GM18519 (cell line): Measurements from ENCODE around the gene IQGAP2.
A peak's percentile ranks its signal among the peaks of the same experiment; 100 is the strongest.

ENCODE experiments used
- ATAC-seq: cut with Tn5 transposase; IDR thresholded peaks from one replicate; pipeline ENCODE4 v1.9.1; 2021; ENCODE audit warnings: mild to moderate bottlenecking, moderate library complexity; ENCODE audit not compliant: unreplicated experiment, low FRiP score

Gene IQGAP2

DNA sequence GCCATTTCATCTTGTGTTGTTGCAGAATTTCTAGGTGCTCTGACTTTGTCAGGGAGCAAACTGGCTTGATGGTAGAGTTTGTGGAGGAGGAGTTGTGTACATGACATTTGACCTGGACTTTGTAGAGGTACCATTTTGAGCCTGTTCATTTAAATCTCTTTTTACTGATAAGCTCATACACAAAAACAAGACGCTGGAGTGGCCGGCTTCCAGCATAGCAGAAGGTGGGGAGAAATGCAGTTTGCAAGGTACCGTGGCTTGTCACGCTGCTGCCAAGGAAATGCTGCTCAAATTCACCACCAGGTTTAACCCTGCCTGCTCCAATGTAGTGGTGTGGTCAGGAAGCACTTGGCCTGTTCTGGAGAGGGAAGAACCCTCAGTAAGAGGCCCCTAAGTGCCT is 18.9 kb upstream of the IQGAP2 start:
- no peak for ATAC-seq

DNA sequence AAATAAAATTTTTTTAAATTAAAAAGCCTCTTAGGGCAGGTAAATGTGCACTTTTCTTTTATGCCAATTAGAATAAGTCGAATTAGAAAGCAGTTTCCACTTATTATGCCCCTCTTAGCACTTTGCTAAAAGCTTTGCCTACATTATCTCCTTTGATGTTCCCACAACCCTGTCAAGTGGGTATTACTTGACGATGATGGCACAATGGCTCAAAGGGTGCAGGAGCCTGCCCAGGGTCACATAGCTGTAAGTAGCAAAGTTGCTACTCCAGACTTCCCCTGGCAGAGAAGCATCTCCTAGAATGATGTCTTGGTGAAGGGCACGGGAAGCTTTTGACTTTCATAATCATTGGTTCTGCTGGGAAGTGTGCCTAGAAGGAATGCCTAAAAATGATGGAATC is 18.4 kb upstream of the IQGAP2 start:
- no peak for ATAC-seq

DNA sequence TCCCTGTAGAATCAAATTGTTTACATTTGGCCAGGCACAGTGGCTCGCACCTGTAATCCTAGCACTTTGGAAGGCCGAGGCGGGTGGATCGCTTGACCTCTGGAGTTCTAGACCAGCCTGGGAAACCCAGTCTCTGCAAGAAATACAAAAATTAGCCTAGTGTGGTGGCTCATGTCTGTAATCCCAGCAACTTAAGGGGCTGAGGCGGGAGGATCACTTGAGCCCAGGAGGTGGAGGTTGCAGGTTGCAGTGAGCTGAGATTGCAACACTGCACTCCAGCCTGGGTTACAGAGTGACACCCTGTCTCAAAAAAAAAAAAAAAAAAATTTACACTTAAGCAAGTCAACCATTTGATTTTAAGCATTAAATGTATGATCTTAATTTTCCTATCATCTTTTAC is 17.5 kb upstream of the IQGAP2 start:
- no peak for ATAC-seq

DNA sequence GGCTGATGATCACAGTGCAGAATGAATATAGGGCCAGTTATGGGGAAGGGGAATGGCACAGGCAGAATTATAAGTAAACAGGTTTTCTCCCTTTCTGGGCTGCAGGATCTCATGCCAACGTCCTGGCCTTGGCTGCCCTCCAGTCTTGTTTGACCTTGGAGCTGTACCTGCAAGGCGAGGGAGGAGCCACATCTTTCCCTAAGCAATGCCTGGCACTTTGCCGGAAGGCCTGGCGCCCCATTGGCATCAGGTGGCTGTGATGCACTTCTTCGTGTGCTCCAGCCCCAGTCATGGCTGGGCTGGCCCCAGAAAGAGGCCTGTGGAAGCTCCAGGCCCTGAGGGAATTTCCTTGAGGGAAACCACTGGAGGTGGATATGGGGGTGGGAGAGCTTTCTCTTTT is 16.7 kb upstream of the IQGAP2 start:
- ATAC-seq: no peak

DNA sequence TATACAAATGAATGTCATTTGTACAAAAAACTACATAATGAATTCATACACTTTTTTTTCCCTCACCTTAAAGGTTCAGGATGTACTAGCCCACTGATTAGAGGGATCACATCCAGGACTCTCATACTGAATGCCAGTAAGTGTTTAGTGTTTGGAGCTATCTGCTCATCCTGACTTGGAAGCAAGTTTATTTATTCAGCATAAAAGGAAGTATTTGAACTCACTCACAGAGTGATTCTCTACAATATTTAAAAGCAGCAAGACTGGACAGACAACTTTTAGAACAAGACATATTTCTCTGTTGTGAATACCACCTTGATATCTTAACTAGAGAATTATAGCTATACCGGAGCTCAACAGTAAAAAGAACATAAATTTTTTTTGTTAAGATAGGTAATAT is 14.8 kb upstream of the IQGAP2 start:
- no peak for ATAC-seq

DNA sequence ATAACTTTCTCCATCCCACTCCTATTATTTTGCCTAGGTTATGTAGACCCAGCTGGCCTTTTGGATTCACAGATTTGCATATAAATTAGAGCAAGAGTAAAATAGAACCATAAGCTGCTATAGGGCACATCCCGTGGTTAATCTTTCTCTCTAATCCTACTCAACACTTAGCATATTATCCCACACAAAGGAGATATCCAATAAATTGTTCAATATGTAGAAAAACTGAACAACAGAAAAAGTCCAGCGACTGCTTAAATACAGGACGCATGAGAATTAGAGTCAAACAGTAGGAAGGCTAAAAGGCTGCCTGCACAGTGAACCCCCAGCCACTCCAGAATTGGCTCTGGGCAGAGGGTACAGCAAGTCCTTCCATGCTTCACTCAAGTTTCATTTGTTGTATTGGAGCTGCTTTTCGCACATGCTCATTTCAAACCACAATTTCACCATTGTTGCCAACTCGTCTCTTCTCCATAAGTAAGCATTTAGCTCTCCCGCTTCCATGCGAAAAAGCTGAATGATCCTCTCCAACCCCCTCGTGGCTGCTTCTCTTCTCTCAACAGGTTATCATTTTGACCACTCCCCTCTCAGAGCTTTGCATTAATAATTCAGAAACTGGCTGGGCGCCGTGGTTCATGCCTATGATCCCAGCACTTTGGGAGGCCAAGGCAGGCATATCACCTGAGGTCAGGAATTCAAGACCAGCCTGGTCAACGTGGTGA is 14.1 kb upstream of the IQGAP2 start:
- ATAC-seq: no peak

DNA sequence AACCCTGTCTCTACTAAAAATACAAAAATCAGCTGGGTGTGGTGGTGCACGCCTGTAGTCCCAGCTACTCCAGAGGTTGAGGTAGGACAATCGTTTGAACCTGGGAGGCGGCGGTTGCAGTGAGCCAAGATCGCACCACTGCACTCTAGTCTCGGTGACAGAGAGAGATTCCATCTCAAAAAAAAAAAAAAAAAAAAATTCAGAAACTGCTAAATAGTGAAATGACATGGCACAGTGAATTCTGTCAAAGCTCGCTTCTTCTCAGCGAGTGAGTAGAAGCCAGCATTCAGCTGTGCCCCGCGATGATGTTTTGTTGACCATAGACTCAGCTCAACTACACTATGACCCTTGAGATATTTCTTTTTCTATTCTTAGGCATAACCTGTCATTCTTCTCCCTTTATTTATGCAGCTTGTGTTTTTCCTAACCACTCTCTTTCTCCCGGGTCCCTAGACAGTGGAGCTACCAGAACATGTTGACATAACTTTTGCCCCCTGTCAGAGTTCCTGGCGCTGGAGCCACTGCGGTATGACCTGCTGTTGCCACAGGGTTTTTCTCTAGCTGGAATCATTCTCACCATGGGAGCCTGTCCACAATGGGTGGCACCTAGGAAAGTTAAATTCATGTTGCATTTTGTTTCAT is 13.5 kb upstream of the IQGAP2 start:
- ATAC-seq: no peak

DNA sequence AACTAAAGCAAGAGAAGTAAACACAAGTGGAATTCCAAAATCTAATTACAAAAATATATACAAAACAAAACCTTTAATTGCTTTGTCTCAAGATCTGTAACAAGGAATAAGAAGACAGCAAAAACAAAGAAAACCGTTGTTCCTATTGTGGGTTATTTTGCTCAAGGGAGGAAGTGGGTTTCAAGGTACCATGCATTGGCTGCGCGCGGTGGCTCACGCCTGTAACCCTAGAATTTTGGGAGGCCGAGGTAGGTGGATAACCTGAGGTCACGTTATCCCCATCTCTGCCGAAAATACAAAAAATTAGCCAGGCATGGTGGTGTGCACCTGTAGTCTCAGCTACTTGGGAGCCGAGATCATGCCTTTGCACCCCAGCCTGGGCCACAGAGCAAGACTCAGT is 12.1 kb upstream of the IQGAP2 start:
- ATAC-seq: no peak

DNA sequence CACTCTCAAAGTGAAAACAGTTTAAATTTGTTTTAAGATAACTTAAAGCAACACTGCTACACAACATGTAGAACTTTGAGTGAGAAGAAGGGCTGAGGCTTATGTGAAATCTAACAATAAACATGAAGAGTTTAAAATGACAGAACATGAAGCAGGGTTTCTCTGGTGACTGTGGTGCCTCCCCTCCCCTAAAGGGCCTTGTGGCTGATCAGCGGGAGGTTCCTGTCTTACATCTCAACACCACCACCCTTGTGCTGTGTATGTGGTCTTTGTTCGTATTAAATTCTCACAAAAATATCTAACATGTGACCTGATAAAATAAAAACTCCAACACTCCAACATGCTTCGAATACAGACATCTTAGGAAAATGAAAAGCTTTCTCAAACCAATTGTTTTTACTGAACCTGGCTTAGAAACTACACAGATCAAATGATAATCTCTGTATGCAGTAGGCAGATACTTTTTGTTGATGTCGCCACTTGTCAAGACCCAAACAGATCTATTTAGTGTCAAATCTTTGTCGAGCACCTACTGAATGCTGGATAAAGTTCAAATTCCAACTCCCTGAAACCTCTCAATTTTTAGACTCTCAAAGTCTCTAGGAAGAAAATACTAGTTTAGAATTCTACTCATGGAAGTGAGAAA is 9.9 kb upstream of the IQGAP2 start:
- no peak for ATAC-seq

DNA sequence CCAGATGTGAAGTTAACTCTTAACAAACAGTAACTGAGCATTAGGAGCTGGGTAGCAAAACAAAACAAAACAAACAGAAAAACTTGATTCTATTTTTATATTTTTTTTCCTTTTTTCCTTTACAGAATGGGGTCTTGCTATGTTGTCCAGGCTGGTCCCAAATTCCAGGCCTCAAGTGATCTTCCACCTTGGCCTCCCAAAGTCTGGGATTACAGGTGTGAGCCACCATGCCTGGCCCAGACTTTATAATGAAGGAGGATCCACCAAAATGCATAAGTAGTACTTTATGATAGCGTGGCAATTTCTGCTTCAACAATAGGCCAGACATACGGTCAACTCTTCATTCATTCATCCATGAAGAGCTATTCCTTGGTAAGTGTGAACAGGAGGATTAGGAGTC is 5.9 kb upstream of the IQGAP2 start:
- ATAC-seq: no peak

DNA sequence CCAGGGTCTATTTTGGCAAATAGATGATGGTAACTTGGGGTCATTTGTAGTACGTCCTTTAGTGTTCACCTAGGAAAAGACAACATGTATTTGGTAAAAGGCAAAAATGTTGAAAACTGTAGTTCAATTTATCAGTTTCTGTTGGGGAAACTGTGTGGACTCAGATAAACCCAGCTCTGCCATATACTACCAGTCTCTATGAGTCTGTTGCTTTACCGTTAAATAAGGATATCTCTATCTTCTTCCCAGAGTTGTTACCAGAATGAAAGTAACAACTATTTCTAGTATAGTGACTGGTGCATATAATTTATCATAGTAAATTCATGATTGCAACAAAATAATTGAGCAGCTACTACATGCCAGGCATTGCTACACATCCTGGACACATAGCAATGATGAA is 3.8 kb upstream of the IQGAP2 start:
- ATAC-seq: no peak

DNA sequence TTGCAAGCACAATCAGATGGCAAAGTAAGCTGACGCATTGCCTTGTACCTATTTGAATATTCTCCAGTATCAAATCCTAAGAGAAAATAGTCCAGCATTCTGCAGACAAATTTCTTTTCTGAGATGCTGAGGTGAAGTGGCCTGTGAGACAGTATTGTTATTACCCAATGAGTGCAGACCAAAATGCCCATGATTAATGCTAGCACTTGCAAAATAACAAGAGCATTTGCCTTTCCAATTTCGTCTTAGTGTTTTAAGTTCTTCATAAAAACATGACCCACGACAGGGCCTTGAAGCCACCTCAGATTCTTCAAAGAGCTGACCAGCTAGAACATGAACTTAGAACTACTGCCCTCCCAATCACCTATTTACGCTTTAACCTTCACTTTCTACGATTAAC is 2.6 kb upstream of the IQGAP2 start:
- ATAC-seq: no peak

DNA sequence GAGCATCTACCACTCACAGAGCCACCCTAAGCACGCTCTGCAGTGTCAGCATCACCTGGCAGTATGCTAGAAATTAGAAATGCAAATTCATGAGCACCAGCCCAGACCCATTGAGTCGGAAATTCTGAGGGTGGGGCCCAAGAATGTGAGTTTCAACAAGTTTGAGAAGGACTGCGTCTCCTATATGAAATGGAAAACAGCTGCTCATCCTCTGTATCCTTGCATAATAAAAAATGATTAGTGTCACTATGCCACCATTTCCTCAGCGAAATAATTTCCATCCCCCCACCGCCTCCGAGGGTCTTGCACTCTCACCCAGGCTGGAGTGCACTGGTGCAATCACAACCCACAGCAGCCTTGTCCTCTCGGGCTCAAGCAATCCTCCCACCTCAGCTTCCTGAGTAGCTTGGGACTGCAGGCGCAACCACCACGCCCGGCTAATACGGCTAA is 1.3 kb upstream of the IQGAP2 start:
- no peak for ATAC-seq

DNA sequence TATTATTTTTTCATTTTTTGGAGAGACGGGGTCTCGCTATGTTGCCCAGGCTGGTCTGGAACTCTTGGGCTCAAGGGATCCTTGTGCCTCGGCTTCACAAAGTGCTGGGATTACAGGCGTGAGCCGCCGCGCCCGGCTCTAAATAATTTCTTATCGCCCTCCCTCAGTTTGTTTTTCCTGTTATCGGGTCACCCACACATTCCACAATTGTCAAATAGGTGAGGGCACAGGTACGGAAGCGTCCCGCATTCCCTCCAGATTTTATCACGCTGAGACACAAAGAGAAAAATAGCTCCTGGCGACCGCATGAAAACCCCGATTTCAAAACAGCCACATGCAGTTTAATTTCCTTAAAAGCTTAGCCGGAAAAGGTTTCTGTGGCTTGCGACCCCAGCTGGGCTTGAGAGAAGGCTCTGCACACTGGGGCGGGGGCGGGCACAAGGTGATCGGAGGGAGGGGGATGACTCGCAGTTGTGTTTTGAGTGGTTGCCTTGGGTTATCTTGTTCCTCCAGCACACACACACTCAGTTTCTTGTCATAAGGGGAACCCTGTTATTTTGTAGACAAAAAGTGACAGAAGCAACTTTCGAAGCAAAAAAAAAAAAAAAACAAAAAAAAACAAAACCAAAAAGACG is 717 bp upstream of the IQGAP2 start:
- peak; percentile 19 for ATAC-seq

DNA sequence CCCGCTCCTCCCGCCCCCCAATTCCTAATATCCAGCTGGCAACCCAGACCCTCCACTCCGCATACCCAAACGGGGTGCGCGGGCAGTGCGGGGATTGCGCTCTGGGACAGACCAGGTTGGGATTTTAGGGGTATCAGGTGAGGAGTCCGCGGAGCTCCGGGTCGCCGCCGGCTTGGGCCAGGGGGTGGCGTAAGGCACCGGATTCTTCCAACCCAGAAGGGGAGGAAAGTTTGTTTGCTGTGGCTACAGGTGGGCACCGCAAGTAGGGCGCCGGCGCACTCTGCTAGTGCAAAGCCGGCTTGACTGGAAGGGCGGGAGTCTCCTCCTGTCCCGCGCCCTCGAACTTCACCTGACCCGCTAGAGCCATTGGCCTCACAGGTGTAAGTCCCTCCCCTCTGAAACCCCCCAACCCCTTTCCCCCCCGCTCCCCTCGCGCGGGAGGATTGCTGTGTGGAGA is 709 bp downstream of the IQGAP2 start:
- ATAC-seq: no peak

DNA sequence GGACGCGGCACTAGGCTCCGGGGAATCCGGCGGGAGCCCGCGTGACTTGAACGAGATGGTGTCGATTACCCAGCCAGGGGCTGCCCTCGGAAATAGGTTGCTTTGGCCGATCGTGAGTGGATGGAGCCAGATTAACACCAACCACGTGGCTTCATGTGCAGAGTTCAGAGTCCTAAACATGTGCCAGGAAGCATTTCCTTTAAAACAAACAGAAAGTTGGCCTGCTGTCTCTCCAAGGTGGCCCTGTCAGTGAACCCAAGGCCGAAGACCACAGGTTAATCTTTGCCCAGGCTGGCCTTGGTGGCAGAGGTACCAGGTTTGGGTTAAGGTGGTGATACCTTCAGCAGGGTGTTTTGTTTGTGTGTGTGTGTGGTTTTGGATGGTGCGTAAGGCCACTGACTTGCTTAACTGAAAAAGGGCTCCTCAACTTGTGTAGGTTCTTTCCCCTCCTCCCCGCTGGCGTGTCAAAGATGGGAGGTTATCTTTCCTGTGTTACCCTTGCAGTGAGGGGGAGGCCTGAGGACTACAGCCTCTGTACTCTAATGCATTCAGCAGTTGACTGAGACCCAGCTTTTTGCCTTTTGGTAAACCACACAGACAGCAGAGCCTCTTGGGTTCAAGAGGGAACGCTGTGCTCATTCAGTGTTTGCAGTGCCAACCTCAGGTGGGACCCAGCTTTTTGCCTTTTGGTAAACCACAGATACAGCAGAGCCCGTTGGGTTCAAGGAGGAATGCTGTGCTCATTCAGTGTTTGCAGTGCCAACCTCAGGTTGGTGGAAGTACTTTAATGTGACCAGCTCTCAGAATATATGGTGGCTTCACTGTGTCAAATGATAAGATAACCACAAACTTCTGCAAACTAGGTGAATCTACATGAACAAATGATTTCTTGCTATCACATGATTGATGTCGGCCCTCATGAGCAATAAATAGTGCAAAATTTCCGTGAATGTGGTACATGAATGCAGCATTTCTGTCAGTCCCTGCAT is 1.4 kb downstream of the IQGAP2 start:
- ATAC-seq: no peak

DNA sequence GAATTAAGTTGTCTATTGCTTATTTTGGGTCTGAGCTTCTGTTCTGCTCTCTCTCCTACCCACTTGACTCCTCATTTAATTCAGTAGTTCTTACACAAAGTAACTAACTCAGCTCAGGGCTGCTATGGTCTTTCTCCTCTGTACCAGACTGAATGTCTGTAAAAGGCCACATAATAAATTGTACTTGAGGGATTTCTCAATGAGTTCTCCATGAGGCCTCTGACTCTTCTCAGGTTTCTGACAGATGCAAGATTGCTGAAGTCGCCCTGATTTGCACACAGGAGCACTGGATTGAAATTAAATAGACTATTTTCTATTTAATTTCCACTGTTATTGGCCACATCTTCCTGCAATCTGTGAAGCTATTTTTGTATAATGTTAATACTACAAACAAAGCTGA is 2.9 kb downstream of the IQGAP2 start:
- ATAC-seq: no peak

DNA sequence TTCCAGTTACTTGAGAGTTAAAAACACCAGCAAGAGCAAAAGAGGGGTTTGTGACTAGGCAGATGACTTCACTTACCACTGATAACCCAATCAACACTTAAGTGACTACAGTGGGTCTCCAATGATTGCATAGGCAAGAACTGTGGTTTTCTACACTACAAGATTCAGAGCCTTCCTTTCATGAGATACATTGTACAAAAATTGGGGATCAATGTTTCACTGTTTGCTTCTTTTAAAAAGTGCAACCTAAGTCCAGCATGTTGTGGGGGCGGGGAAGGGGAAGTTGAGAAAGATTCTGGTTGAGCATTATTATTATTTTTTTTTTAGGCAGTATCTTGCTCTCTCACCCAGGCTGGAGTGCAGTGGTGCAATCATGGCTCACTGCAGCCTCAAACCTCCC is 3.6 kb downstream of the IQGAP2 start:
- no peak for ATAC-seq

DNA sequence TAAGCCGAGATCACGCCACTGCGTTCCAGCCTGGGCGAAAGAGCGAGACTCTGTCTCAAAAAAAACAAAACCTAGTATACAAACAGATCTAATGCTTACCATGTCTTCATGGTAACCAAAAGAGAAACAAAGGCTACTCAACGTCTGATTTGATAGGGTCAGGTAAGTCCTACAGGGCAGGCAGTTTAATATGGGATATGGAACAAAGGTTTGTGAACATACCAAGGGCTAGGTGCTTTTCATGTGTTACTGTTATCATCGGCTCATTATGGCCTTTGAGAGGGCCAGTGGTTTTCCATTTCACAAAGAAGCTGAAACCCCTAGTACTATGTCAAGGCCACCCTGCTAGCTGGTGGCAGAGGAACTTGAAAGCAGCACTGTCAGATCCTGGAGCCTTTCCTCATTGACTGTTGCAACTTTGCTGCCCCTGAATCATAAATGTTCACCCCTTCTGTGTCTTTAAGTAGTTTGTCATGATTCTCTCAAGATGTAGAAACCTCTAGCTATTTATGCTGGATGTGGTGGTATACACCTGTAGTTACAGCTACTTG is 5.1 kb downstream of the IQGAP2 start:
- no peak for ATAC-seq

DNA sequence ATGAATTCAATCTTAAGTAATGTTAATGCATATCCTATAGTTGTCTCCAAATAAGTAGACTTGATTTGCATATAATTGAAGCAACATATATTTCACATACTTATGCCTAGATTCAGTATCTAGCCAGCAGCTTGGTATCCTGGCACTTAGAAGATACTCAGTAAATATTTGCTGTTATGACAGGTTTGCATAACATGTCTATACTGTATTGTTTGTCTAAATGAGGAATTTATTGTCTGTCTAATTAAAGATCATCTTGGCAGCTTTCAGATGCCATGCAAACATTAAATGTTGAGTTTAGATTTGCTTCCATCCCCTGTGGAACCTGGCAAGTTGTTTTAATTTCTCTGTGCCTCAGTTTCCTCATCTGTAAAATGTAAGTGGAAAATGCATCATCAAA is 9.4 kb downstream of the IQGAP2 start:
- ATAC-seq: no peak
